Measurements from ENCODE around the gene DIP2C. TPM values are rescaled to one million over a fixed set of nuclear protein-coding genes. Genes with fewer than 3 reads are reported as not detected.

Gene DIP2C
- total RNA-seq, 2 experiments from 2014 or later = 0.85 to 0.95 TPM

GRCh38 chr10:279655-280054 lies 409.8 kb downstream of the DIP2C start:
- intact Hi-C loops (cut with micrococcal nuclease) = no loop called here
- Mint-ChIP-seq H3K27ac (no peak overlapping the region), H3K4me1 (ENCODE audit: low read depth) (peaks cover 13% of the 10 kb centered on the region), H3K27me3 (no peaks in the 10 kb centered on the region), H3K9me3 (no peaks in the 10 kb centered on the region), H3K36me3 (ENCODE audit: low read depth) (no peaks in the 10 kb centered on the region), H3K4me3 (no peak overlapping the region)
- CTCF ChIA-PET = no interaction called here
- ATAC-seq (no peak), DNase-seq (no peak)
- POLR2A ChIA-PET = no interaction called here
- no peak for TF ChIP-seq CTCF (IDR thresholded peaks at IDR 0.05)

- no peak for ATAC-seq
- Mint-ChIP-seq H3K9me3 (no peaks in the 10 kb centered on the region), H3K4me3 (no peak overlapping the region), H3K27me3 (no peaks in the 10 kb centered on the region), H3K4me1 (ENCODE audit: low read depth) (peaks cover 10% of the 10 kb centered on the region), H3K27ac (no peak overlapping the region), H3K36me3 (ENCODE audit: low read depth) (no peaks in the 10 kb centered on the region)
- intact Hi-C loops (cut with micrococcal nuclease) = no loop called here
- no peak for TF ChIP-seq CTCF (IDR thresholded peaks at IDR 0.05)
- CTCF ChIA-PET = no interaction called here
- POLR2A ChIA-PET = no interaction called here
- no peak for DNase-seq
Measured at GRCh38 chr10:279232-279631, 410.2 kb downstream of the DIP2C start.

GRCh38 chr10:278707-279106 lies 410.8 kb downstream of the DIP2C start:
- intact Hi-C loops (cut with micrococcal nuclease) = no loop called here
- no peak overlapping the region for H3K27ac Mint-ChIP-seq
- H3K4me1 Mint-ChIP-seq (ENCODE audit: low read depth) = peaks cover 6% of the 10 kb centered on the region
- H3K9me3 Mint-ChIP-seq = no peaks in the 10 kb centered on the region
- POLR2A ChIA-PET = no interaction called here
- DNase-seq (no peak), ATAC-seq (no peak)
- no peak overlapping the region for H3K4me3 Mint-ChIP-seq
- no peaks in the 10 kb centered on the region for H3K27me3 Mint-ChIP-seq
- TF ChIP-seq CTCF (IDR thresholded peaks at IDR 0.05) = no peak
- CTCF ChIA-PET = no interaction called here
- no peaks in the 10 kb centered on the region for H3K36me3 Mint-ChIP-seq (ENCODE audit: low read depth)

- CTCF ChIA-PET = no interaction called here
- peaks cover under 1% of the 10 kb centered on the region for H3K4me1 Mint-ChIP-seq (ENCODE audit: low read depth)
- POLR2A ChIA-PET = no interaction called here
- intact Hi-C loops (cut with micrococcal nuclease) = no loop called here
- no peak for TF ChIP-seq CTCF (IDR thresholded peaks at IDR 0.05)
- no peaks in the 10 kb centered on the region for H3K9me3 Mint-ChIP-seq
- H3K27me3 Mint-ChIP-seq = no peaks in the 10 kb centered on the region
- no peak for ATAC-seq
- H3K4me3 Mint-ChIP-seq = no peak overlapping the region
- no peak overlapping the region for H3K27ac Mint-ChIP-seq
- H3K36me3 Mint-ChIP-seq (ENCODE audit: low read depth) = no peaks in the 10 kb centered on the region
- DNase-seq = no peak
Measured at GRCh38 chr10:277963-278362, 411.5 kb downstream of the DIP2C start.

- CTCF ChIA-PET = no interaction called here
Measured at GRCh38 chr10:275680-276079, 413.8 kb downstream of the DIP2C start.

More at GRCh38 chr10:275680-276079, 413.8 kb downstream of the DIP2C start:
- no peak for ATAC-seq
- Mint-ChIP-seq H3K27ac (no peak overlapping the region), H3K9me3 (no peaks in the 10 kb centered on the region), H3K36me3 (ENCODE audit: low read depth) (no peaks in the 10 kb centered on the region), H3K4me3 (no peak overlapping the region), H3K4me1 (ENCODE audit: low read depth) (no peaks in the 10 kb centered on the region), H3K27me3 (no peaks in the 10 kb centered on the region)
- no peak for DNase-seq
- POLR2A ChIA-PET = no interaction called here
- intact Hi-C loops (cut with micrococcal nuclease) = no loop called here
- no peak for TF ChIP-seq CTCF (IDR thresholded peaks at IDR 0.05)
